GM19467 (cell line): ENCODE data around the gene HES3.

Experiments used
- ATAC-seq: cut with Tn5 transposase; IDR thresholded peaks from one replicate; pipeline ENCODE4 v1.9.1; 2021; ENCODE audit warnings: mild to moderate bottlenecking, moderate library complexity; ENCODE audit not compliant: unreplicated experiment

The HES3 gene

DNA sequence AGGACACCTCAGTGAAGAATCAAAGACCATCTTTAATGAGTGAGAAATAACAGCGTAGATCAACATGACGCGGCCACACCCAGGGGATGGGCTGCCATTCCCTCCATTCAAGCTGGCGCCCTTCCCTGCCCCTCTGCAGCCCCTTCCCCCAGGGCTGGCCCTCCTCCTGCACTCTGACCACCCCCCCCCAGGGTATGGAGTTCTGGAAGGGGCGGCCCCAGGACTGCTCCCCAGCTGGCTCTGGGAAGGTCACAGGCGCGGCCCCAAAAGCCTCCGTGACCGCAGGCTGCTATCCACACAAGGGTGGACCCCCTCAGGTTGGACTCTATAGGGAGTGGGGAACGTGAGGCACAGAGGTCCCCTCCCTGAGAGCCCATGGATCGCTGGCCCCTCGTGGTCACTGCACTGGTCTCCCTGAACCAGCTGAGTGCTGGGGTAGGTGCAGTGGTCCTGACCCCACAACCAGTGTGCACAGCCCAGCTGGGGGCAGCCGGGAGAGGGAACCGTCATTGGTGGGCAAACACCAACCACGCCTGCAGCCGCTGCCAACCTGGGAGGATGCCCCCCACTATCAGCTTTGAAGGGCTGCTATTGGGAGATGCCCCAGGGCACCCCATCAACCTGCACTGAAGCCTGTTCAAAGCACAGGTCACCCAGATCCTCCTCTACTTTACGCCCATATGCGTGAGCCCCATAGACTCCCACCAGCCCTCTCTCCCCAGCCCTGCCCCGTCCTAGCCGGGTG is 33.0 kb downstream of the HES3 start:
- ATAC-seq, result no peak

DNA sequence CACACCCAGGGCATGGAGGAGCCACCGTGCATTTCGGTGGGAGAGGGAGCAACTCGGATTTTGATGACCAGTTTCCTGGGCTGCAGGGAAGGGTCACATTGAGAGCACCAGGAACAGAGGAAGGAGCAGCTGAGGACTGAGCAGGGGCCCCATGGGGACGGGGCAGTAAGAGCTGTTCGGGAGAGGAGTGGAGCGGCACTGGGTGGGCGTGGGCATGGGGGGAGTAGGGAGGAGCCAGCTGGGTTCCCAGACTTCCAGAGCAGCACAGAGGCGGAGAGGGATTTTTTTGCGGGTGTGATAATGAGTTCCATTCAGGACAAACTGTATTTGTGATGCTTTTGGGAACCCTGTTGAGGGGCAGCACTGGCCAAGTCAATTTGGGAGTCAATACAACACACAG is 34.3 kb downstream of the HES3 start:
- ATAC-seq, result no peak

DNA sequence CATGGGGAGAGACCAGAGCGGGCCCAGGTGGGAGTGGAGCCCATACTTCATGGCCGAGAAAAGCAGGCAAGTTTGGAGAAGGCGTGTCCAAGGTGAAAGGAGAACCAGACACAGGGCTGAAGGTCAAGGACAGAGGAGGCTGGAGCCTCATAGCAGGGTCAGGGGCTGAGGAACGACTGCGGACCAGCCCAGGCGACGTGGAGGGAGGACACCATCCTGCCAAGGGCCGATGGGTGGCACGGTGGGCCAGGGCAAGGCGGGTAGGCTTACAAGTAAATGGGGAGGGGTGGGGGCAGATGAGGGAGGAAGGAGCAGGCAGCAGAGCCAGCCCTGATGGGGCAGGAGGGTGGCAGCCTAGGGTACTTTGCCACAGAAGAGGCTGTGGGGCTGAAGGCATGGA is 35.1 kb downstream of the HES3 start:
- no peak for ATAC-seq

DNA sequence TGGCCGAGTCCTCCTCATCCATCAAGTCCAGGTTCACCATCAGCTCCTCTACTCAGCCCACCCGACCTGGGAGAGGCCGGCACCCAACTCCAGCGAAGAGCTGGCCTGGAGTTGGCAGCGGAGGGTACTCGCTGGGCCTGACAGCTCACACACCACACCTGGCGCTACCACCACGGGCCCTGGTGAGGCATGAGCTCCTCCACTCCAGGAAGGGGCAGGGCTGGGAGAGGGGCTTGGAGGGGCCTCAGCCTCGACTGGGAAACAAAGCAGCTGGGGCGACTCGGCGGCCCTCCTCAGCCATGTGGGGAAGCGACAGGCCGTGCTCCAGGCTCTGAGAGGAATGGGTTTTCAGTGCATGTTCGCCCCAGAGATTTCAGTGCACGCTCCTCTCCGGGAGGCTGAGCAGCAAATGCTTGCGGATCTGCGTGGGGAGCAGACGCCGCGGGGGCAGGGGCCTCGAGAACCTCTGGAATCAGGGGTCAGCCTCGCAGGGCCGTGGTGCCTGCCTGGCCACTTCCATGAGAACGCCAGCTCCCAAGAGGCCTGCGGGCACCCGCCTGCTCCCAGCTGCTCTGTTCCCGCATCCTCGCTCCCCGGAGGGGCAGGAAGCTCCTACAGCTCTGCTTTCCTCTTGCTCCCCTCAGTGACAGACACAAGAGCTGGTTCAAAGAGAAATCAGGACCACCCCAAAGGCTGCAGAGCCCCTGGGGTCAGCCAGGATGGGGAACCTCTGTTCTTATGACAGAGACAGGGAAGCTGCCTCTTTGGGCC is 35.8 kb downstream of the HES3 start:
- no peak for ATAC-seq

DNA sequence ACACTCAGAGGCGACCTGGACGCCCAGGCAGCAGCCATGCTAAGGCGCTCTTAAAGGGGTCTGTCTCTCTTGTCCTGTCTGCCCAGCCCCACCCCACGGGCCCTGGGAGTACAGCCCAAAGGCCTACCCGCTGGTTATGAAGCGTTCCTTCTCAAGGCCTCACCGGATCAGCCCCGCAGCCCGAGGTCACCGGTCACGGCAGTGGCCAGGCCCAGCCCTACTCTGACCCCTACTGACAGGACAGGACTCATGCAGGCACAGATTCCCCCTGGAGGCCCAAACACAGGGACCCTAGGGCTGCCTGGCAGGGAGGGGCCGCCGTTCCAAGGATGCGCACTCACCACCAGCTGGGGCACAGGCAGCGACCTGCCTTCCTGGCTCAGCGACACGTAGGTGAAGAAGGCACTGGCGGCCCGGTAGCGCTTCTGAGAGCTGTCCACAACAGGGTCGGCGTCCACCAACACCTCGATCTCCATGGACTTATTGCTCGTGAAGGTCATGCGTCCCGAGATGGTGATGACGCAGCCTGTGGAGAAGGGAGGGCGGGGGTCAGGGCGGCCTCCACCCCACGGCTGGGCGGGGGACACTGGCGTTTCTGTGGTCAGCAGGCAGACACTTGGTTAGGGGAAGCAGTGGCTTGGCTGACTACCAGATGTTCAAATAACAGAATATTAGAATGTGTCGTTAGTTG is 36.9 kb downstream of the HES3 start:
- no peak for ATAC-seq

DNA sequence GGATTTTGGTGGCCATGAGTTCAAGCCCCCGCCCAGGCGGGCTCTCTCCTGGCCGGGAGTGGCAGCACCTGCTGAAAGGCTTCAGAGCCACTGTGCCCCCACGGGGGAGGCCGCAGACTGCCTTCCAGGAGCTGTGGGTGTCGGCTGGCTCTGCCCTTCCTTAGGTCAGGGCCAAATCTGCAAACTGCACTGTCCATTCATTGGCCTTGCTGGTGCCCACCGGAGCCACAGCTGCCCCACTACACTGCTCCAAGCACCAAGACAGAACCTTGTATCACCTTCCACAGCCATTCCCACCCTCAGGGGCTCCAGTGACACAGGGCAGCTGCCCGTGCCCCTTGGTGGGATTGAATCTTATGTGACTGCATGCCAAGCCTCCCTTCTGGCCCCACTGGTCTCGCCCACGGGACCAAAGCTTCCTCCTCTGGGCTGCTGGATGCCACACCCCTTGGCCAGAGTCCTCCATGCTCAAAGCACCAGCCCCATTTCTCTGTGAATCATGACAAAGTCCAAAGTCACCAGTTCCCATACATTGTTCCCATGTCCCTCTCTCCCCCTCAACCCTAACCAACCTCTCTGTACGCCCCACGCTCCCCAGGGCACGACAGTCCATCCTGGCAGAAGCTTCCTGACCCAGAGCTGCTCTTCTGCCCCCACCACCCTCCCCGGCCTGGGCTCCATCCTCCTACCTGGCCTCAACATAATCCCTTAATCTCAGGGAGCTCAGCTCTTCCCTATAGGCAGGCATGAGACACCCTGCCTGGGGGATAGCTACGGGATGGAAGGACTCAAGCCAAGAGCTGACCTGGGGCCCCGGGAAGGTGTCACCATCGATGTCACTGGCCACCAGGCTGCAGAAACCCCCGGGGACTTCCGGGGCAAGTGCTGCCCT is 37.8 kb downstream of the HES3 start:
- no peak for ATAC-seq

DNA sequence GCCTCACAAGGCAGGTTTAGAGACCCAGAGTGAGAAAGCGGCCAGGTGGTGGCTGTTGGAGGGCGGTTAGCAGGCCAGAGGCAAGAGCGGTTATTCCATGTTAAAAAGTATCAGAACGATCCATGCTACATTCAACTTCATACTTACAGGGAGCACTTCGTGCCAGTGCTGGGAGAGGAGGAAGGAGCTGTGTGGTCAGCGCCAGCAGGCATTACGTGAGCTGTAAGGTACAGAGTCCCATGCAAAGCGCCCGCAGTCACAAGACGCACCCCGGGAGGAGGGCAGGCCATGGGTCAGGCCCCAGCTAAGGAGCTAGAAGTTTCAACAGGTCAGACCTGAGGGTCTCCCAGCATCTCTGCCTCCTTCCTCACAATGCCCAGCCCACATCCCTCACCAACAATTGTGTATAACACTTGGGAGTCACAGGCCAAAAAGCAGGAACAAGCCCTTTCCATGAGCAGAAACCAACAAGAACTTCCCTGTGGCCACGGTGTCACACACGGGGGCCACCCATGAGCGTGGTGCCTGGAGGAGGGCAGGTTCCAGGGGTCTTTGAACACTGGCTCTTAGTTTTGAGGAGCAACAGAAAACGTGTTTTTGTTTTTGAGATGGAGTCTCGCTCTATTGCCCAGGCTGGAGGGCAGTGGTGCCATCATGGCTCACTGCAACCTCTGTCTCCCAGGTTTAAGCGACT is 38.7 kb downstream of the HES3 start:
- ATAC-seq, result no peak

DNA sequence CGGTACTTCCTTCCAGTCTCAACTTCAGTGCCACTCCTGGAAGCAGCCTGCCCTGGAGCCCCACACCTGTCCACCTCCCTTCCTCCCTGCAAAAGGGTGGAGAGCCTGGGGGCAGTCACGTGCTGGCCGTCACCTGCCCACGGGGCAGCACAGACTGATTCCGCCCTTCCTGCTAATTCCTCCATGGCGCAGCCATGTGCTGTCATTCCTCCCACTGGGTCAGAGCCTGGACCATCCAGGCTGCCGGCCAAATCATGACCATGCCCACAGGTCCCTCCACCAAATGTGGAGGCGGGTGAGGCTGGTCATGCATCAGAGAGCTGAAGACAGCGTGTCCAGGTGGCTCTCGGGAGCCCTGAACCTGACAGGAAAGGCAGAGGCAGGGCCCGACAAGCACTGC is 41.4 kb downstream of the HES3 start:
- ATAC-seq, result no peak

DNA sequence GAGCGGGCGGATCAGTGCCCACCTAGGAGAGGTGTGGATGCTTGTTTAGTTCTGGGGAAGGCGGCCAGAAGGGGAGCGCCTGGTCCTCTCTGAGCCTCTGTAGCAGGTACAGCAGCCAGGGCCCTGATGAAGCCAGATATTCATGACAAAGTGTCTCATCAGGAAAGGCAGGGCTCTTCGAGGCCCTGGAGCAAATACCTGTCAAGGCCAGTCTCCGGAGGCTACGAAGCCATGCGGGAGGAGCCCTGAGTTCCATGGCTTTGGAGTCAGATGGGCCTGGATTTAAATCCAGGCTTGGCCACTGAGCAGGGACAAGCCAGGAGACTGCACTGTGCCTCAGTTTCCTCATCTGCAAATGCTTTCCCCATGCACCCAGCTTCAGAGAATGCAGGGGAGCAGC is 42.3 kb downstream of the HES3 start:
- no peak for ATAC-seq

DNA sequence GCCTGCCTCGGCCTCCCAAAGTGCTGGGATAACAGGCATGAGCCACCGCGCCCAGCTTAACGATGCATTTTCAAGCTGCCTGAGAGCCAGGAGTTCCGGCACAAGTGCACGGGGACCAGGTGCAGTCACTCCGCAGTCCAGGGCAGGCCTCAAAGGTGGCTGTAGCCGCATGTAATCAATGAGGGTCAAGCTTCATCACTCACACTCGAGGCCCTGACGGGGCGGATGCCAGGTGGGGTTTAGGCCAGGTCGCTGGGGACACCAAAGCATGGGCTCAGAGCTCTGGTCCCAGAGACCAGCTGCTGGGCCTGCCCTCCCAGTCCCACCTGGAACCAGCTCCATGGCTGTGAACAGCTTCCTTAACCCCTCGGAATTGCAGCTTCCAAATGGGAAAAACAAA is 43.0 kb downstream of the HES3 start:
- no peak for ATAC-seq

DNA sequence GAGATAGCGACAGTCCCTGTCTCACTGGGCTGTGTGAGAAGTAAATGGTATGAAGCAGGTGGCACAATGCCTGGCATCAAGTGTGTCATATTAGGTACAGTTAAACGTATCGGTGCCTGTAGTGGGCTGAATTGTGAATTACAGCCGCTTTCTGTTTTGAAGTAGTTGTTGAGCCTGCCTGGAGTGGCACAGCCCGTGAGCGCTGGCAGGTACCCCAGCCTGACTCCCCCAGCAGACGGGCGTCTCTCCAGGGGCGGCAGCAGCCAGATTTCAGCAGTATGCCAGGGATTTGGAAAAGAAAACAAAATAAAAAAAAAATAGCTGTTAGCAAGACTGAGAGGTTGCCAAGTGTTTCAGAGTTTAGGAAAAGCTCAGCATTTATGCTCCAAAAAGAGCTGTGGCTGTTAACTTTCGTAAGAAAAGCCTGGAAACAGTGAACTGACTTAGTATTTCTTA is 43.5 kb downstream of the HES3 start:
- no peak for ATAC-seq

DNA sequence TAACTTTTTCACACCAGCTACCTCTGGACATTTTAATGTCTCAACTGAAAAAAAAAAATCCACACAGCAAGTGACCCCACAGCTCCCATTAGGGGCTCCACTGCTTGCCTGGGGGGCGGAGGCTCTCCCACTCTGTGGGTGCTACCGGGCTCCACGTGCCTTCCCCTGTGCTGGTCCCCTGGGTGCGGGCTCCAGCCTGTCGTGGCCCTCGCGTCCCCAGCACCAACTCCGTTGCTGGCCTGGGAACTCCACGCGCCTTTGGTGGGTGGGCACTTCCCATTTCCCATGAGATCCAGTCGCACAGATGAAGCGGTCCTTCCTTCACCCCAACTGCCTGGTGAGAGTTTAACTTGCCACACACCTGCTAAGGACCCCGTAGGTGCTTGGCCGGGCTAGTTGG is 44.0 kb downstream of the HES3 start:
- no peak for ATAC-seq

DNA sequence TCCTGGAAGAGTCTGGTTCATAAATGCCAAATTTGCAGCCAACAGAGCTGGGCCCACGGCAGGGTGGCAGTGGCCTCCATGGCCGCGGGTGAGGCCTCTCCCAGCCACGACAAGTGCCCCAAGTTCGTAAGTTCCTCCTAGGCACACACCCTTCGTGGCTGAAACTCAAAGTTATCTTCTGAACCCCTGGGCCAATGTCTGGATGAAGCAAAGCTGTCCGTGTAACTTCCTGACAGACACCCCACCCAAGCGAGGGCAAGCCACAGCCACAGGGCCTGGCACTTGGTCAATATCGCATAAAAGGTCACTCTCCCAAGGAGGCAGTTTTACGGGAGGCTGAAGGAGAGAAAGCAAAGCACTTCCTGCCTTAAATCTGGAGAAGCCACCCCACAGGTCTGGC is 44.7 kb downstream of the HES3 start:
- ATAC-seq, result no peak

DNA sequence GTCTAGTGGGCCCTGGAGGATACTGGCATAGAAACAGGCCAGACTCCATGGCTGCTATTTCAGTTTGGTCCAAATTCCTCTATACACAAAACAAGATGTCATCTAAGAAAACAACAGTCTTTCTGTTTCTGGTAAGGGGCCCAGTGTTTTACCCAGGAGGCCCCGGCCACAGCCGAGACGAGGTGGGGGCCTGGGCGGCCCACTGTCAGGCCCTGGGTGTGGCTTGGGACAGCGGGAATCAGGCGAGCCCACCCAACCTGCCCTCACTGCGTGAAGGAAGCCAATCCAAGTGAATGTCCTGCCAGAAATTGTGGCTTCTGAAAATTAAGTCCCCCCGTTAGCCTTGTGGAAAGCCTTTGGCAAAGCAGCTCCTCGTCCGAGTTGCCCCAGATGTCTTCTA is 48.1 kb downstream of the HES3 start:
- no peak for ATAC-seq

DNA sequence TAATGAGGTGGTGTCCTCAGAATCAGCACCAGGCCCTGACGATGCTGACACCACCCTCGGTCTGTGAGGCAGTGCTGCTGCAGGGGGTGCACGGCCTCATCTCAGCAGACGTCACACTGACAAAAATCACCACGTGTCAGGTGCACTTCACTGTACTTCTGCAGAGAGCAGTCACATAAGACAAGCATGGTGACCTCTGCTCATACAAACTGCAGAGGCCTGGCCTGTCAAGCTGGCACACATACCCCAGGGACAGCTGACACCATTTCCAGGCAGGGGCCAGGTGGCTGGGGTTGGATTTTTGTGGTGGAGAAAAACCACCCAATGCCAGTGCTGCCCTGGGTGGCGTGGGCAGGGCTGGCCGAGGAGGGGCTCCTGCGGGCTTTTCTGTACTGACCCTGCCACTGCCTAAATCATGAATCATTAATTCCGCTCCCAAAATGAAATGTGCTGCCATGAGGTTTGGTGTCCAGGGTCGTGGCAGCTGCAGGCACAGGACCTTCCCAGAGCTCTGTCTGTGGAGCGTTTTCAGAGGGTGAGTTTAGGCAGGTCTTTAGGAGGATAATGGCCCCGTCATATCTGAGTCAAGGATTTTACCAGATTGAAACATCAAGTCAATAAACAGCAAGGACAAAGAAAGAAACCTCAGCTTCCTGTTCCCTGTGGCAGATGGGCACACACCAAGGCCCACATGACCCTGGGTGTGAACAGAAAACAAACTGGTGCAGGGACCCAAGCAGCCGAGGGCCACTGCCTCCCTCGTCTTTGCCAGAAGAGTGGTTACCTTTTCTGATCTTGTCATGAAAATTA is 50.3 kb downstream of the HES3 start:
- ATAC-seq, result no peak

DNA sequence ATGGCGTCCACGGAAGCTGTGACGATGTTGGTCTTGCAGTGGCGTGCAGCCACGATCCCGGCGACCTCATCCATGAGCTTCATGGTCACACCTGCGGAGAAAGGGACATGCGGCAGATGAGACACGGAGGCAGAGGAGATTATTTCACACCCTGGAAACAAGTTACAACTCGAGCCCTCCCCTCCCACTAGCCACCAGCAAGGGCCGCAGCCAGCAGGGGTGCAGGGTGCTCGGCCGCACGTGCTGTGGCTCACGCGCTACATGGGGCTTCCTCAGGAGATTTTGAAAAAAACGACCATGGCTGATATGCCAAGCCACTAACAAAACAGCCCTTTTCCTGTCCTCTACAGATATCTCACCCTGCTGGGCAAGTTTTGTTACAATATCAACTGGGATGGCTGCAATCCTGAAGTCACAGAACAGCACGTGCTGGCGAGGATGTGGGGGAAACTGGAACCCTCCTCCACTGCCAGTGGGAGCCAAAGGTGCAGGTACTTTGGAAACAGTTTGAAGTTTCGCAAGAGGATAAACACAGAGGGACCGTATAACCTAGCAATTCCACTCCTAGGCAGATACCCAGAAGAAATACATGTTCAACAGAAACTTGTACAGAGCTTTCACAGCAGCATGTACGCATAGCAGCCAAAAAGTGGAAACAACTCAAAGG is 51.0 kb downstream of the HES3 start:
- ATAC-seq, result no peak
